ENCODE results near the gene PLXDC1.
A peak's percentile ranks its signal among the peaks of the same experiment; 100 is the strongest.

The PLXDC1 gene

GRCh38 chr17:39151150-39151942 lies at the start of gene PLXDC1:
TSS of gene PLXDC1 (minus strand) at chr17:39151637. CDS start at chr17:39151437, 200 bp downstream.
- no peak for DNase-seq (ENCODE audit: low read depth, low spot score)

GRCh38 chr17:39200957-39201510 lies 49.6 kb upstream of the PLXDC1 start:
- no peak for DNase-seq (ENCODE audit: low read depth, low spot score)

- no peak for DNase-seq (ENCODE audit: low read depth, low spot score)
Measured at GRCh38 chr17:39200070-39200879, 48.8 kb upstream of the PLXDC1 start, which contains the start of gene RPL19. TSS of gene RPL19 (plus strand) at chr17:39200283. CDS start at chr17:39200345, 62 bp downstream.

- peak; percentile 83 for DNase-seq (ENCODE audit: low read depth, low spot score)
Measured at GRCh38 chr17:39199820-39200069, 48.3 kb upstream of the PLXDC1 start.

- DNase-seq (ENCODE audit: low read depth, low spot score), result no peak
Measured at GRCh38 chr17:39198186-39198566, 46.7 kb upstream of the PLXDC1 start.

GRCh38 chr17:39197380-39198185 lies 46.1 kb upstream of the PLXDC1 start, which contains the start of gene CACNB1:
TSS of gene CACNB1 (minus strand) at chr17:39197669. CDS start at chr17:39197495, 174 bp downstream.
- DNase-seq (ENCODE audit: low read depth, low spot score), result no peak

GRCh38 chr17:39196808-39197291 lies 45.4 kb upstream of the PLXDC1 start:
- no peak for DNase-seq (ENCODE audit: low read depth, low spot score)

- no peak for DNase-seq (ENCODE audit: low read depth, low spot score)
Measured at GRCh38 chr17:39196241-39196807, 44.9 kb upstream of the PLXDC1 start.

- DNase-seq (ENCODE audit: low read depth, low spot score), result no peak
Measured at GRCh38 chr17:39195568-39196160, 44.2 kb upstream of the PLXDC1 start.

GRCh38 chr17:39194985-39195524 lies 43.6 kb upstream of the PLXDC1 start:
- no peak for DNase-seq (ENCODE audit: low read depth, low spot score)

GRCh38 chr17:39194089-39194984 lies 42.9 kb upstream of the PLXDC1 start:
- DNase-seq (ENCODE audit: low read depth, low spot score), result no peak

- no peak for DNase-seq (ENCODE audit: low read depth, low spot score)
Measured at GRCh38 chr17:39193346-39193745, 41.9 kb upstream of the PLXDC1 start.

- no peak for DNase-seq (ENCODE audit: low read depth, low spot score)
Measured at GRCh38 chr17:39192901-39193300, 41.5 kb upstream of the PLXDC1 start.

GRCh38 chr17:39191750-39192510 lies 40.5 kb upstream of the PLXDC1 start:
- DNase-seq (ENCODE audit: low read depth, low spot score), result no peak

- DNase-seq (ENCODE audit: low read depth, low spot score), result no peak
Measured at GRCh38 chr17:39187152-39187830, 35.9 kb upstream of the PLXDC1 start.

- no peak for DNase-seq (ENCODE audit: low read depth, low spot score)
Measured at GRCh38 chr17:39186481-39187002, 35.1 kb upstream of the PLXDC1 start.

GRCh38 chr17:39183720-39184119 lies 32.3 kb upstream of the PLXDC1 start:
- DNase-seq (ENCODE audit: low read depth, low spot score), result no peak

- DNase-seq (ENCODE audit: low read depth, low spot score), result no peak
Measured at GRCh38 chr17:39183045-39183444, 31.6 kb upstream of the PLXDC1 start.
